ENCODE measurements around the gene SLC7A6. TPM values are rescaled to one million over a fixed set of nuclear protein-coding genes. Genes with fewer than 3 reads are reported as not detected.

SLC7A6 gene
- total RNA-seq, 1 donor = 15.2 TPM

DNA sequence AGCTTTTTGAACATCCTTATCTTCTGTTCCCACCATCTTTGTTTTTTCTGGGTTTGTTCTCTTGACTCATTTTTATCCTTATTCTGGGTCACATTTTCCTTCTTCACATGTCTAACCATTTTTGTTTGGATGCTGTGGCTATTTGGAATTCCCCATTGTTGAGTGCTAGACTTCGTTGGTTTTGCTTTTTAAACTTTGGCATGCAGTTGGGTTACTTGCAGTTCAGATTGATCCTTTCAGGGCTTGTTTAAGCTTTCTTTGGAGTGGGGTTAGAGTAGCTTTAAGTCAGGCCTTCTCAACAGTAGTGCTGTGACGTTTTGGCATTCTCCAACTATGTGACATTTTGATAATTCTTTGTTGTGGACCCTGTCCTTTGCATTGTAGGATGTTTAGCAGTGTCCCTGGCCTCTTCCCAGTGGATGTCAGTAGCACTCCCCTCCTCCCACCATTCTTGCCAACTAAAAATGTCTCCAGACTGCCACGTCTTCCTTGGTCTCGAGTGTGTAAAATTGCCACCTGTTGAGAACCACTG, 67.6 kb downstream of the SLC7A6 start:
- no peak for TF ChIP-seq CTCF (IDR thresholded peaks at IDR 0.05; ENCODE audit: insufficient read depth, low read length)
- peak; percentile 65 for DNase-seq (ENCODE audit: low read depth)
- H3K4me3 ChIP-seq (ENCODE audit: low read depth, low read length) = no peak overlapping the region

DNA sequence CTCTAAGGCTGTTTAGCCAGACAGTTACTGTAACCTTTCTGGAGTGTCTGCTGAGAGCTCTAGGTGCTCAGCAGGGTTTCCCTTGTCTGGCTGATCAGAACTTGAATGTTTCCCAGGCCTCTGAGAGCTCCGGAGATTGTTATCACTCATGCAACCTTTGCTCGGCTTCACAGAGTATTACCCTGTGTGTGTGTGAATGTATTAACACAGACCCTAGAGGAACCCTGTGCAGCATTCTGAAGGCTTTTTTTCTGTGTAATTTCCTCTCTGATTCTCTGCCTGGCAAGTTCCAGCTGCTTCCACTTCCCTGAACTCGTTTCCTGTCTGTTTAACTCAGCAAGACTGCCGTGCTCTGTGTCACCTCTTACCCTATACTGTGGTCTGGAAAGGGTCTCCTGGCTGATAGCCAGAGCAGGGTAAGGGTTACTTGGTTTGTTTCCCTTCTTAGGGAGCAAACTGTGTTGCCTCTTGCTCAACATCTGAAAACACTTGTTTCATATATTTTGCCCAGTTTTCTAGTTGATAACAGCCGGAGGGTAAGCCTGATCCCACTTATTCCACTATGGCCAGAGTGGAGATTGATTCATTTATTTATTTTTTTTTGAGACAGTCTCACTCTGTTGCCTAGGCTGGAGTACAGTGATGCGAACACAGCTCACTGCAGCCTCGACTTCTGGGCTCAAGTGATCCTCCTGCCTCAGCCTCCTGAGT, 68.2 kb downstream of the SLC7A6 start:
- no peak overlapping the region for H3K4me3 ChIP-seq (ENCODE audit: low read depth, low read length)
- TF ChIP-seq CTCF (IDR thresholded peaks at IDR 0.05; ENCODE audit: insufficient read depth, low read length) = no peak
- peak; percentile 31 for DNase-seq (ENCODE audit: low read depth)

- TF ChIP-seq CTCF (IDR thresholded peaks at IDR 0.05; ENCODE audit: insufficient read depth, low read length) = no peak
- H3K4me3 ChIP-seq (ENCODE audit: low read depth, low read length) = no peak overlapping the region
- DNase-seq (ENCODE audit: low read depth) = peak; percentile 24
Observed at GRCh38 chr16:68335175-68335574, 70.8 kb downstream of the SLC7A6 start.

DNA sequence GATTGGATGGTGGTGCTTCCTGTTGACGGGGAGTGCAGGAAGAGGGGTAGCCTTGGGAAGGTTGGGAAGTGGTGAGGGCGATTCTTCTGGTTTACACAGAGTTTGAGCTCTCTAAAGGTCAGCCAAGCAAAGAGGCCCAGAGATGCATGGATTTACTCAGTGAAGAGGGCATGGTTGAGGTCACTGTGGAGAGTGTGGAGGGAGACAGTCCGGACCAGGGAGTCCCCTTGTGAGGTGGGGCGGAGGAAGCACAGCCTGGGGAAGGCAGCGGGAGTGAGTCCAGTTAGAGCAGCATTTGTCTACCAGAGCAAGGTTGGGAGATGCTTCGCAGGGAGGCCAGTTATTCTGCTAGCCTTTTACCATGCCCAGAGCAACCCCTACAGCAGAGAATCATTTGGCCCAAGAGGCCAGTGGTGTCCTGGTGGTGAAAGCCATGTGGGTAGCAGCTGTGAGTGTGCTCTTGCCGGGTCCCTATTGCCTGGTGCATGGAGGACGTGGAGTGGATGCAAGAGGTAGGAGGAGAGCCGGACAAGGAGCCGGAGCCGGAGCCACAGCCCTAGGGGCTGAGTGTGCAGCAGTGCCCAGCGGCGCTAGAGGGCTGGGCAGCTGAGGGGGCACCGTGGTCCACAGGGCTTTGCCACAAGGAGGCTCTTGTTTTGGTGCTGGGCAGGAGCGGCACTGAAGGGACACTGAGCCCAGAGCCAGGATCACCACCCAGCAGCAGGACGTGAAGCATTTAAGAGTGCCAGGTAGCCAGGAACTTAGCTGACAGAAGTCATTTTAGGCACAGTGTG, 74.2 kb downstream of the SLC7A6 start:
- H3K4me3 ChIP-seq (ENCODE audit: low read depth, low read length) = no peak overlapping the region
- DNase-seq (ENCODE audit: low read depth) = no peak
- no peak for TF ChIP-seq CTCF (IDR thresholded peaks at IDR 0.05; ENCODE audit: insufficient read depth, low read length)

GRCh38 chr16:68339214-68339613, 74.9 kb downstream of the SLC7A6 start:
- no peak for DNase-seq (ENCODE audit: low read depth)
- no peak for TF ChIP-seq CTCF (IDR thresholded peaks at IDR 0.05; ENCODE audit: insufficient read depth, low read length)
- no peak overlapping the region for H3K4me3 ChIP-seq (ENCODE audit: low read depth, low read length)

DNA sequence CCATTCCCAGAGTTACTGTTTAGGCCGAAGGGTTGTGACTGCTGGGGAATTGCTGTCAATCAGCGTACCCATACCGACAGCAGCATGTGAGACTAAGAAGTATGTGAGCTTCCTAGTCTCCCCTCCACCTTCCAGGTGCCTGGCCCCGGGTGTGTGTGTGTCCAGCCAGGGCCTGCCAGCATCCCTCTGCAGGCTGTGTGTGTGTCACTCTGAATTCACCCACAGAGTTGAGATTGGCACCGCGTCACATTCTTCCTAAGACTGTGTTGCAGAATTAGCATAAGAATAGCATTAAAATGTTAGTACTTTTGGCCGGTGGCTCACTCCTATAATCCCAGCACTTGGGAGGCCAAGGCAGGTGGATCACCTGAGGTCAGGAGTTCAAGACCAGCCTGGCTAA, 78.3 kb downstream of the SLC7A6 start:
- no peak for TF ChIP-seq CTCF (IDR thresholded peaks at IDR 0.05; ENCODE audit: insufficient read depth, low read length)
- no peak overlapping the region for H3K4me3 ChIP-seq (ENCODE audit: low read depth, low read length)
- DNase-seq (ENCODE audit: low read depth) = no peak

Measured in fibroblast of the aortic adventitia (primary cell).